GM12892 (cell line): ENCODE measurements around the gene CFAP61.

ENCODE experiments used
- POLR2A ChIP-seq: IDR thresholded peaks from 2 replicates; pipeline ENCODE4 v1.6.1; 2011; ENCODE audit warnings: low read depth, low read length, control low read depth
- POLR2AphosphoS5 ChIP-seq: IDR thresholded peaks from 2 replicates; pipeline ENCODE4 v1.6.1; 2011; ENCODE audit warnings: low read depth, low read length, control low read depth
- TAF1 ChIP-seq: IDR thresholded peaks from 2 replicates; pipeline ENCODE4 v1.6.1; 2011; ENCODE audit warnings: low read depth, mild to moderate bottlenecking, control low read depth, low read length, borderline replicate concordance

DNA sequence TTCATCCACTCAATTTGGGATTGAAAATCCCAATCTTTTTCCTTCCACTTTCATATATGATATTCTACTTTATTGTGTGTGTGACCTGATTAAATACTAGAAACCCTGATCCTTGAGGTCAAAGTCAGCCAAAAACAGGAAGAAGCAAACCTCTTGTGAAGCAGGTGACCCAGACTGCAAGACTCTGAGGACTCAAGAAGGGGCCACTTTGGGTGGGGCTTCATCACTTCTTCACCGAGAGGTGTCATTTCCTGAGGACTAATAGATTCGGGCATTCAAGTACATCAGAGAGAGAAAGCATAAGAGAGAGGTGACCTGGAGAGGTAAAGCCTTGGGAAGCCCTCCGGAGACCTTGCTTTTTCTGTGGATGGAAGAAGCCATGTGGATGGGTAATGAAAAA, 129.0 kb downstream of the CFAP61 start:
- TF ChIP-seq POLR2A (no peak), POLR2AphosphoS5 (no peak), TAF1 (no peak)
